Panc1 (cell line): Measurements from ENCODE around the gene SCN2A.

Experiments
- POLR2AphosphoS5 ChIP-seq: IDR thresholded peaks from 2 replicates; pipeline ENCODE4 v1.6.1; 2012; ENCODE audit warnings: mild to moderate bottlenecking, low read depth, low read length, moderate library complexity
- TF ChIP-seq, protein P1 (sequence below): fragments of 450-650 bp; IDR thresholded peaks from 2 replicates; pipeline ENCODE4 v1.5.1; 2017; ENCODE audit warnings: mild to moderate bottlenecking

DNA sequence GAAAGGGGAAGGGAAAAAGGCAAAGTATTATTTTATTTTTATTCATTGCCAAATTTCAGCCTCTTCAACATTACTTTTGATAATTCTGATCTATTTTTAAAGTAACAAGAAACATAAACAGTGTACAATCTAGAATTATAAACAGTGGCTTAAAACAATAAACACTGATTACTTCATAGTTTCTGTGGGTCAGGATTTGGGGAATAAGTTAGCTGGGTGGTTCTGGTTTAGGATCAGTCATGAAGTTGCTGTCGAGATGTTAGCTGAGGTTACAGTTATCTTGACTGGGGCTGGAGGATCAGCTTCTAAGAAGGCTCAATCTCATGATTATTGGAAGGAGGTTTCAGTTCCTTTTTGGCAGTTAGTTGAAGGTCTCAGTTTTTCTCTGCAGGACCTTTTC, 109.2 kb downstream of the SCN2A start:
- TF ChIP-seq POLR2AphosphoS5 = no peak
- TF ChIP-seq, protein P1, sequence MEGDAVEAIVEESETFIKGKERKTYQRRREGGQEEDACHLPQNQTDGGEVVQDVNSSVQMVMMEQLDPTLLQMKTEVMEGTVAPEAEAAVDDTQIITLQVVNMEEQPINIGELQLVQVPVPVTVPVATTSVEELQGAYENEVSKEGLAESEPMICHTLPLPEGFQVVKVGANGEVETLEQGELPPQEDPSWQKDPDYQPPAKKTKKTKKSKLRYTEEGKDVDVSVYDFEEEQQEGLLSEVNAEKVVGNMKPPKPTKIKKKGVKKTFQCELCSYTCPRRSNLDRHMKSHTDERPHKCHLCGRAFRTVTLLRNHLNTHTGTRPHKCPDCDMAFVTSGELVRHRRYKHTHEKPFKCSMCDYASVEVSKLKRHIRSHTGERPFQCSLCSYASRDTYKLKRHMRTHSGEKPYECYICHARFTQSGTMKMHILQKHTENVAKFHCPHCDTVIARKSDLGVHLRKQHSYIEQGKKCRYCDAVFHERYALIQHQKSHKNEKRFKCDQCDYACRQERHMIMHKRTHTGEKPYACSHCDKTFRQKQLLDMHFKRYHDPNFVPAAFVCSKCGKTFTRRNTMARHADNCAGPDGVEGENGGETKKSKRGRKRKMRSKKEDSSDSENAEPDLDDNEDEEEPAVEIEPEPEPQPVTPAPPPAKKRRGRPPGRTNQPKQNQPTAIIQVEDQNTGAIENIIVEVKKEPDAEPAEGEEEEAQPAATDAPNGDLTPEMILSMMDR = no peak
